Suprapubic skin (tissue), 3 donors: Measurements from ENCODE around the gene STK10.

ENCODE experiments used
- CTCF ChIP-seq, 2 donors: fragments of 200-600 bp in 1 of 2; fragments of 450-650 bp in 1 of 2; sonication (generic) in 1 of 2; IDR thresholded peaks; one replicate each; pipeline ENCODE4 v1.5.1; 2016 to 2019; ENCODE audit warnings: antibody characterized with exemption in 2 of 2, mild to moderate bottlenecking in 1 of 2, moderate library complexity in 1 of 2
- EP300 ChIP-seq: sonication (generic); formaldehyde crosslinking; IDR thresholded peaks from one replicate; pipeline ENCODE4 v1.6.1; 2017; ENCODE audit warnings: antibody characterized with exemption

- TF ChIP-seq CTCF (IDR thresholded peaks at IDR 0.05) (no peak), EP300 (no peak)
Observed at GRCh38 chr5:172102218-172102870, 85.7 kb downstream of the STK10 start.
